K562 (cell line): Measurements from ENCODE around the gene NOXRED1. TPM values are rescaled to one million over a fixed set of nuclear protein-coding genes. Genes with fewer than 3 reads are reported as not detected.

Experiments used
- ATAC-seq: fragments of 200-7000 bp; cut with Tn5 transposase; 3 replicates; pipeline ENCODE4 v1.9.1; 2020; ENCODE audit warnings: moderate library complexity
- BruUV-seq: library from RNA; stranded (reverse); fragments of 400-500 nt; replicated peaks from 2 replicates; lab custom pipeline; 2021; lab: Mats Ljungman, UMichigan
- CTCF ChIA-PET: fragments of 300-600 bp; formaldehyde crosslinking; extraction: SDS; loops from one replicate; lab custom pipeline; 2021; ENCODE audit warnings: low intra/inter-chr PET ratio; lab: Yijun Ruan, JAX
- POLR2A ChIA-PET: fragments of 300-600, 350-650 bp; sonication (Branson Sonifier 250); formaldehyde crosslinking; extraction: SDS; loops from one replicate; lab custom pipeline; 2021; ENCODE audit warnings: antibody characterized with exemption, inconsistent platforms; lab: Yijun Ruan, JAX
- DNase-seq, 4 experiments: peaks; one replicate each; pipeline versions ENCODE4 v3.0.0 to v3.0.0-alpha.2; 2011 to 2018; ENCODE audit warnings: low spot score in 3 of 4, mixed read lengths in 3 of 4; ENCODE audit errors: extremely low read depth in 1 of 4
- FAIRE-seq: peaks from 2 replicates; lab custom pipeline; 2011; peaks lifted over from hg19 to GRCh38; lab: Jason Lieb, UNC
- H2AFZ ChIP-seq: 2 replicates; pipeline ENCODE4 v1.6.0; 2011; ENCODE audit warnings: low read depth, low read length, control low read depth, inconsistent platforms
- H3K27ac ChIP-seq: fragments of 200-600 bp; 3 replicates; pipeline ENCODE4 v1.8.0; 2011; ENCODE audit warnings: low read depth, mild to moderate bottlenecking, control low read depth, inconsistent platforms, low read length, moderate library complexity, mixed read lengths; ENCODE audit errors: extremely low read depth
- H3K27me3 ChIP-seq, 2 experiments: fragments of 300-600 bp in 1 of 2; 2 replicates in 1 of 2; 3 replicates in 1 of 2; pipeline versions ENCODE4 v1.6.0 to v1.8.0; 2011; ENCODE audit warnings: inconsistent platforms in 2 of 2, low read length in 2 of 2, mild to moderate bottlenecking in 1 of 2, mixed read lengths in 1 of 2, moderate library complexity in 1 of 2; ENCODE audit not compliant: control insufficient read depth in 2 of 2, insufficient read depth in 2 of 2
- H3K36me3 ChIP-seq: fragments of 300-600 bp; 3 replicates; pipeline ENCODE4 v1.8.0; 2011; ENCODE audit warnings: mild to moderate bottlenecking, low read length, inconsistent platforms; ENCODE audit not compliant: control insufficient read depth, insufficient read depth
- H3K4me1 ChIP-seq, 2 experiments: fragments of 200-600 bp in 1 of 2; replicated peaks in 1 of 2; 2 replicates in 1 of 2; 3 replicates in 1 of 2; pipeline versions ENCODE4 v1.5.1 to v1.8.0; 2011; ENCODE audit warnings: inconsistent platforms in 2 of 2, low read length in 2 of 2, mild to moderate bottlenecking in 1 of 2, mixed read lengths in 1 of 2, moderate library complexity in 1 of 2; ENCODE audit not compliant: control insufficient read depth in 2 of 2, insufficient read depth in 2 of 2
- H3K4me2 ChIP-seq: 2 replicates; pipeline ENCODE4 v1.6.1; 2011; ENCODE audit warnings: low read length, control low read depth, inconsistent platforms, mixed read lengths; ENCODE audit not compliant: insufficient read depth
- H3K4me3 ChIP-seq: fragments of 200-600 bp; sonication (generic), shearing (Covaris generic); 2 replicates; pipeline ENCODE4 v1.5.1; 2016; ENCODE audit warnings: control low read depth, inconsistent platforms
- H3K79me2 ChIP-seq: fragments of 200-600 bp; 3 replicates; pipeline ENCODE4 v1.8.0; 2011; ENCODE audit warnings: low read length, inconsistent platforms; ENCODE audit not compliant: control insufficient read depth, insufficient read depth
- H3K9ac ChIP-seq, 2 experiments: 2 replicates each; pipeline versions ENCODE4 v1.6.0 to v1.6.1; 2011; ENCODE audit warnings: low read depth in 2 of 2, low read length in 2 of 2, control low read depth in 1 of 2, inconsistent platforms in 1 of 2, mild to moderate bottlenecking in 1 of 2, mixed read lengths in 1 of 2; ENCODE audit not compliant: insufficient read depth in 1 of 2
- H3K9me1 ChIP-seq: one replicate; pipeline ENCODE4 v1.6.0; 2011; ENCODE audit warnings: inconsistent platforms, mild to moderate bottlenecking, low read length, moderate library complexity; ENCODE audit not compliant: control insufficient read depth, insufficient read depth
- H3K9me3 ChIP-seq: replicated peaks from 2 replicates; pipeline ENCODE4 v1.5.1; 2011; ENCODE audit warnings: low read depth, low read length, inconsistent platforms; ENCODE audit not compliant: control insufficient read depth, insufficient read depth
- H4K20me1 ChIP-seq: replicated peaks from 2 replicates; pipeline ENCODE4 v1.6.1; 2011; ENCODE audit warnings: low read length, inconsistent platforms, mixed read lengths; ENCODE audit not compliant: control insufficient read depth, insufficient read depth
- ATF1 ChIP-seq, 2 experiments: fragments of 450-650 bp in 1 of 2; IDR thresholded peaks; 2 replicates each; pipeline ENCODE4 v1.6.1; 2016; ENCODE audit warnings: missing compliant biosample characterization in 1 of 2, missing genetic modification characterization in 1 of 2
- BCLAF1 ChIP-seq, 2 experiments: fragments of 450-650 bp in 1 of 2; IDR thresholded peaks; 2 replicates each; pipeline ENCODE4 v1.6.1; 2011 to 2017; ENCODE audit warnings: low read depth in 2 of 2, antibody characterized with exemption in 1 of 2, borderline replicate concordance in 1 of 2, low read length in 1 of 2, mild to moderate bottlenecking in 1 of 2, mixed read lengths in 1 of 2; ENCODE audit not compliant: control insufficient read depth in 1 of 2
- CTCF ChIP-seq, 3 experiments: IDR thresholded peaks in 2 of 3; conservative IDR thresholded peaks in 1 of 3; 2 replicates each; pipeline ENCODE4 v1.5.1; 2011 to 2012; ENCODE audit warnings: low read length in 3 of 3, mild to moderate bottlenecking in 3 of 3, control low read depth in 2 of 3, improper control_type of control experiment in 1 of 3, inconsistent platforms in 1 of 3, low read depth in 1 of 3, mixed read lengths in 1 of 3, moderate library complexity in 1 of 3; ENCODE audit not compliant: insufficient read depth in 2 of 3
- ELF2 ChIP-seq: fragments of 250-450 bp; sonication (Bioruptor Pico); IDR thresholded peaks from 2 replicates; pipeline ENCODE4 v1.5.0; 2021; ENCODE audit warnings: mild to moderate bottlenecking
- HCFC1 ChIP-seq: IDR thresholded peaks from 2 replicates; pipeline ENCODE4 v1.6.1; 2012; ENCODE audit warnings: low read depth, low read length, improper control_type of control experiment
- HMGN3 ChIP-seq: IDR thresholded peaks from 2 replicates; pipeline ENCODE4 v1.6.1; 2011; ENCODE audit warnings: borderline replicate concordance, low read depth, mild to moderate bottlenecking, mixed read lengths, low read length; ENCODE audit not compliant: insufficient read length; ENCODE audit errors: extremely low read depth
- NR2F6 ChIP-seq: fragments of 450-650 bp; formaldehyde crosslinking; IDR thresholded peaks from 2 replicates; pipeline ENCODE4 v1.4.0; 2020; ENCODE audit warnings: mild to moderate bottlenecking
- NRF1 ChIP-seq, 2 experiments: fragments of 450-650 bp; IDR thresholded peaks in 1 of 2; conservative IDR thresholded peaks in 1 of 2; 2 replicates each; pipeline ENCODE4 v1.6.1; 2014; ENCODE audit warnings: mild to moderate bottlenecking in 2 of 2
- OTX1 ChIP-seq: fragments of 450-650 bp; formaldehyde crosslinking; IDR thresholded peaks from 2 replicates; pipeline ENCODE4 v1.4.0; 2022; ENCODE audit warnings: mild to moderate bottlenecking
- POLR2H ChIP-seq: IDR thresholded peaks from 2 replicates; pipeline ENCODE4 v1.6.1; 2016; ENCODE audit warnings: missing genetic modification characterization, low read depth, mild to moderate bottlenecking, control low read depth, missing compliant biosample characterization, moderate library complexity
- PTRF ChIP-seq: fragments of 450-650 bp; IDR thresholded peaks from 2 replicates; pipeline ENCODE4 v1.6.1; 2016; ENCODE audit warnings: mild to moderate bottlenecking, missing genetic modification characterization, missing compliant biosample characterization
- RHOXF2B ChIP-seq: fragments of 250-450 bp; sonication (Bioruptor Pico); conservative IDR thresholded peaks from 2 replicates; pipeline ENCODE4 v1.5.1; 2021
- TAF9B ChIP-seq: fragments of 450-650 bp; IDR thresholded peaks from 2 replicates; pipeline ENCODE4 v1.6.1; 2018; ENCODE audit warnings: mild to moderate bottlenecking; ENCODE audit not compliant: partially characterized antibody
- TBP ChIP-seq: optimal IDR thresholded peaks from 2 replicates; pipeline ENCODE3; 2011; ENCODE audit warnings: low read depth, low read length, improper control_type of control experiment
- ZC3H8 ChIP-seq: fragments of 450-650 bp; IDR thresholded peaks from 2 replicates; pipeline ENCODE4 v1.6.1; 2017
- ZNF143 ChIP-seq: sonication (generic); formaldehyde crosslinking; IDR thresholded peaks from 2 replicates; pipeline ENCODE4 v1.9.0; 2022; ENCODE audit warnings: mild to moderate bottlenecking, missing genetic modification reagents
- ZNF224 ChIP-seq: sonication (generic); formaldehyde crosslinking; IDR thresholded peaks from 2 replicates; pipeline ENCODE4 v1.8.0; 2022; ENCODE audit warnings: mild to moderate bottlenecking, missing genetic modification reagents
- WGBS: fragments of 100-300 bp; shearing (Covaris generic); methylation state at CpG from one replicate; pipeline ENCODE4 v1.1.6; 2016; ENCODE audit warnings: low coverage, mixed read lengths; ENCODE audit not compliant: insufficient coverage; ENCODE audit errors: missing lambda C conversion rate; 5-methylcytosine and 5-hydroxymethylcytosine counted together
- in situ Hi-C: fragments of 300-500 bp; cut with MboI; formaldehyde crosslinking; loops from 4 replicates; pipeline ENCODE4 v1.15.0; 2018; ENCODE audit warnings: inconsistent platforms, mixed read lengths
- intact Hi-C: fragments of 100-400 bp; cut with micrococcal nuclease; formaldehyde crosslinking; loops from 2 replicates; pipeline ENCODE4 v1.14.2; 2022
- polyA plus RNA-seq, 8 experiments: library from polyadenylated mRNA; depleted of rRNA in 4 of 8; stranded (reverse) in 5 of 8; unstranded in 3 of 8; fragments of >200 nt; fragmentation: Nextera tagmentation in 2 of 8; fragmentation: Illumina TruSeq in 1 of 8; extraction: Ambion mirVana in 2 of 8; extraction: Trizol in 1 of 8; gene quantifications; 2 replicates each; pipeline versions ENCODE4 v1.2.1 to v1.2.3, GENCODE V29; 2011 to 2014; ENCODE audit warnings: inconsistent platforms in 1 of 8, missing spikeins in 1 of 8
- total RNA-seq, 7 experiments: library from RNA; depleted of rRNA in 6 of 7; stranded (reverse); fragments of >200 nt in 6 of 7; fragmentation: Illumina TruSeq in 2 of 7; extraction: Trizol in 2 of 7; gene quantifications; 2 replicates each; pipeline versions ENCODE4 v1.2.1 to v1.2.3, GENCODE V29; 2011 to 2021; ENCODE audit warnings: low replicate concordance in 1 of 7

NOXRED1 gene
- total and polyA plus RNA-seq, 9 of the 15 experiments (the other 6 are each of a cell fraction or from before 2014, with no cell fraction given) = 0.15 to 0.85 (median 0.30) TPM

GRCh38 chr14:77457522-77458248, 34.4 kb upstream of the NOXRED1 start, which contains the start of the genes AHSA1 and VIPAS39:
Gene AHSA1 (plus strand): TSS chr14:77458093. CDS start chr14:77458190, 97 bp downstream.
Gene VIPAS39 (minus strand): TSS chr14:77457601. CDS start chr14:77454102, 3,499 bp downstream.
- H2AFZ ChIP-seq = peak within 1 kb of the TSS; percentile 100
- CTCF ChIA-PET = no interaction called here
- DNase-seq (peak; percentile 77 to 96 (median 82)), ATAC-seq (peak; percentile 95), FAIRE-seq (peak; percentile 99)
- WGBS = under 1% methylated on average over 42 of the region's 50 CpGs
- H3K4me1 ChIP-seq = peaks cover 7 to 11% of the 10 kb centered on the region in 2 experiments; a peak in 3 of 5 replicates
- peaks cover 5% of the 10 kb centered on the region for H3K9me1 ChIP-seq
- H3K4me3 ChIP-seq = peak within 1 kb of the TSS; percentile 96
- peaks cover 48% of the 10 kb centered on the region for H3K79me2 ChIP-seq
- intact Hi-C loops (loop anchor here (2.0 to 5.0 kb wide), 6 partner anchors 50 to 190 kb away; partner anchors contain the start of genes GSTZ1, POMT2, SAMD15 and SPTLC2), in situ Hi-C loops (no loop called here)
- no peaks in the 10 kb centered on the region for H3K27me3 ChIP-seq
- peak within 1 kb of the TSS; percentile 92 to 98 for H3K9ac ChIP-seq
- H3K36me3 ChIP-seq = peaks cover 36% of the 10 kb centered on the region
- no peaks in the 10 kb centered on the region for H3K9me3 ChIP-seq
- no TSS peak for BruUV-seq
- H3K4me2 ChIP-seq = peak within 1 kb of the TSS; percentile 97
- peaks cover 12% of the 10 kb centered on the region; the same call in 1 of the 2 replicates for H4K20me1 ChIP-seq
- peak within 1 kb of the TSS; percentile 99 for H3K27ac ChIP-seq
- POLR2A ChIA-PET = interaction anchor here (0.6 to 2.2 kb wide), 9 partner anchors 9 to 154 kb away, joined by 3 to 7 read pairs (median 3); no protein-coding TSS in a partner anchor
- TF ChIP-seq ZNF143 (CRISPR knock-in tag) (peak; percentile 97), TAF9B (peak; percentile 25), ZNF224 (CRISPR knock-in tag) (no peak), ELF2 (CRISPR knock-in tag) (peak; percentile 64; the same call in 1 of the 2 replicates), NR2F6 (CRISPR knock-in tag) (no peak), RHOXF2B (CRISPR knock-in tag) (no peak), NRF1 (conservative IDR thresholded peaks at IDR 0.05 in 1 of 2, IDR thresholded peaks at IDR 0.05 in 1 of 2) (peak; percentile 10 to 14; a peak in 1 of 4 replicates), TBP (peak; percentile 62), POLR2H (tag) (0 out of 2 replicates have a peak, but pooled peaks have one; percentile 27), OTX1 (peak; percentile 50; the same call in 1 of the 2 replicates), HMGN3 (peak; percentile 24), ZC3H8 (no peak), ATF1 (CRISPR knock-in tag; IDR thresholded peaks at IDR 0.05) (no peak), ATF1 (tag; IDR thresholded peaks at IDR 0.05) (peak; percentile 95), HCFC1 (peak; percentile 94), CTCF (IDR thresholded peaks at IDR 0.05 in 2 of 3, conservative IDR thresholded peaks at IDR 0.05 in 1 of 3; ENCODE audit: insufficient read depth in 2 of 3, low read depth in 1 of 3, low read length in 3 of 3) (peak in 1 of 3 experiments; percentile 7; a peak in 1 of 6 replicates), BCLAF1 (IDR thresholded peaks at IDR 0.05; ENCODE audit: borderline replicate concordance in 1 of 2, control insufficient read depth in 1 of 2, low read depth in 2 of 2, low read length in 1 of 2) (0 out of 4 replicates have a peak, but pooled peaks of 1 of the 2 experiments have one; percentile 43), PTRF (tag) (no peak)
